ENCODE measurements around the gene CDC42BPB.
"Not testable (repeated sequence)": the region's sequence is repeated elsewhere in the genome, so short reads cannot be mapped to it uniquely, and the experiment has no call there.

Gene CDC42BPB

GRCh38 chr14:103028161-103028767 lies 29.1 kb downstream of the CDC42BPB start:
- H3K9me3 Mint-ChIP-seq, result no peaks in the 10 kb centered on the region
- peaks cover 7% of the 10 kb centered on the region for H3K27me3 Mint-ChIP-seq (ENCODE audit: low read depth)
- no peak overlapping the region for H3K4me3 Mint-ChIP-seq
- H3K36me3 Mint-ChIP-seq (ENCODE audit: low read depth), result no peaks in the 10 kb centered on the region
- H3K27ac Mint-ChIP-seq, result no peak overlapping the region
- peaks cover 2% of the 10 kb centered on the region for H3K4me1 Mint-ChIP-seq (ENCODE audit: low read depth)

GRCh38 chr14:103027451-103027850 lies 29.9 kb downstream of the CDC42BPB start:
- H3K27ac Mint-ChIP-seq, result no peak overlapping the region
- H3K9me3 Mint-ChIP-seq, result no peaks in the 10 kb centered on the region
- no peak overlapping the region for H3K4me3 Mint-ChIP-seq
- peaks cover 8% of the 10 kb centered on the region for H3K27me3 Mint-ChIP-seq (ENCODE audit: low read depth)
- no peaks in the 10 kb centered on the region for H3K36me3 Mint-ChIP-seq (ENCODE audit: low read depth)
- peaks cover 2% of the 10 kb centered on the region for H3K4me1 Mint-ChIP-seq (ENCODE audit: low read depth)

GRCh38 chr14:103026988-103027387 lies 30.4 kb downstream of the CDC42BPB start:
- no peaks in the 10 kb centered on the region for H3K9me3 Mint-ChIP-seq
- no peaks in the 10 kb centered on the region for H3K36me3 Mint-ChIP-seq (ENCODE audit: low read depth)
- H3K27me3 Mint-ChIP-seq (ENCODE audit: low read depth), result peaks cover 11% of the 10 kb centered on the region
- no peak overlapping the region for H3K4me3 Mint-ChIP-seq
- peaks cover 2% of the 10 kb centered on the region for H3K4me1 Mint-ChIP-seq (ENCODE audit: low read depth)
- no peak overlapping the region for H3K27ac Mint-ChIP-seq

GRCh38 chr14:103026196-103026595 lies 31.2 kb downstream of the CDC42BPB start:
- not testable (repeated sequence) for H3K27ac Mint-ChIP-seq; H3K4me1 Mint-ChIP-seq (ENCODE audit: low read depth); H3K9me3 Mint-ChIP-seq; H3K4me3 Mint-ChIP-seq; H3K36me3 Mint-ChIP-seq (ENCODE audit: low read depth)
- peaks cover 11% of the 10 kb centered on the region for H3K27me3 Mint-ChIP-seq (ENCODE audit: low read depth)

GRCh38 chr14:103023881-103024473 lies 33.4 kb downstream of the CDC42BPB start:
- no peaks in the 10 kb centered on the region for H3K9me3 Mint-ChIP-seq
- H3K4me1 Mint-ChIP-seq (ENCODE audit: low read depth), result no peaks in the 10 kb centered on the region
- H3K27me3 Mint-ChIP-seq (ENCODE audit: low read depth), result peaks cover 11% of the 10 kb centered on the region
- H3K27ac Mint-ChIP-seq, result no peak overlapping the region
- no peak overlapping the region for H3K4me3 Mint-ChIP-seq
- H3K36me3 Mint-ChIP-seq (ENCODE audit: low read depth), result no peaks in the 10 kb centered on the region

GRCh38 chr14:103022685-103023044 lies 34.7 kb downstream of the CDC42BPB start:
- Mint-ChIP-seq H3K27me3 (ENCODE audit: low read depth) (peaks cover 11% of the 10 kb centered on the region), H3K9me3 (no peaks in the 10 kb centered on the region), H3K4me3 (no peak overlapping the region), H3K36me3 (ENCODE audit: low read depth) (no peaks in the 10 kb centered on the region), H3K27ac (no peak overlapping the region), H3K4me1 (ENCODE audit: low read depth) (no peaks in the 10 kb centered on the region)

GRCh38 chr14:103022002-103022684 lies 35.2 kb downstream of the CDC42BPB start:
- Mint-ChIP-seq H3K27me3 (ENCODE audit: low read depth) (peaks cover 11% of the 10 kb centered on the region), H3K27ac (no peak overlapping the region), H3K4me3 (no peak overlapping the region), H3K9me3 (no peaks in the 10 kb centered on the region), H3K36me3 (ENCODE audit: low read depth) (no peaks in the 10 kb centered on the region), H3K4me1 (ENCODE audit: low read depth) (no peaks in the 10 kb centered on the region)

GRCh38 chr14:103021684-103022001 lies 35.7 kb downstream of the CDC42BPB start:
- H3K27me3 Mint-ChIP-seq (ENCODE audit: low read depth), result peaks cover 11% of the 10 kb centered on the region
- H3K4me3 Mint-ChIP-seq, result no peak overlapping the region
- H3K9me3 Mint-ChIP-seq, result no peaks in the 10 kb centered on the region
- H3K4me1 Mint-ChIP-seq (ENCODE audit: low read depth), result no peaks in the 10 kb centered on the region
- H3K36me3 Mint-ChIP-seq (ENCODE audit: low read depth), result no peaks in the 10 kb centered on the region
- no peak overlapping the region for H3K27ac Mint-ChIP-seq

- Mint-ChIP-seq H3K36me3 (ENCODE audit: low read depth) (no peaks in the 10 kb centered on the region), H3K27me3 (ENCODE audit: low read depth) (peaks cover 11% of the 10 kb centered on the region), H3K9me3 (no peaks in the 10 kb centered on the region), H3K27ac (no peak overlapping the region), H3K4me3 (no peak overlapping the region), H3K4me1 (ENCODE audit: low read depth) (no peaks in the 10 kb centered on the region)
Measured at GRCh38 chr14:103020271-103021170, 36.8 kb downstream of the CDC42BPB start.

GRCh38 chr14:103019826-103020225 lies 37.5 kb downstream of the CDC42BPB start:
- Mint-ChIP-seq H3K9me3 (no peaks in the 10 kb centered on the region), H3K27ac (no peak overlapping the region), H3K36me3 (ENCODE audit: low read depth) (no peaks in the 10 kb centered on the region), H3K27me3 (ENCODE audit: low read depth) (peaks cover 7% of the 10 kb centered on the region), H3K4me1 (ENCODE audit: low read depth) (peaks cover 2% of the 10 kb centered on the region), H3K4me3 (no peak overlapping the region)

GRCh38 chr14:103019236-103019635 lies 38.1 kb downstream of the CDC42BPB start:
- peaks cover 3% of the 10 kb centered on the region for H3K4me1 Mint-ChIP-seq (ENCODE audit: low read depth)
- H3K4me3 Mint-ChIP-seq, result no peak overlapping the region
- no peaks in the 10 kb centered on the region for H3K9me3 Mint-ChIP-seq
- no peaks in the 10 kb centered on the region for H3K36me3 Mint-ChIP-seq (ENCODE audit: low read depth)
- H3K27ac Mint-ChIP-seq, result no peak overlapping the region
- peaks cover 7% of the 10 kb centered on the region for H3K27me3 Mint-ChIP-seq (ENCODE audit: low read depth)

GRCh38 chr14:103016594-103016993 lies 40.8 kb downstream of the CDC42BPB start:
- peaks cover 3% of the 10 kb centered on the region for H3K4me1 Mint-ChIP-seq (ENCODE audit: low read depth)
- no peaks in the 10 kb centered on the region for H3K9me3 Mint-ChIP-seq
- H3K36me3 Mint-ChIP-seq (ENCODE audit: low read depth), result no peaks in the 10 kb centered on the region
- H3K4me3 Mint-ChIP-seq, result no peak overlapping the region
- no peaks in the 10 kb centered on the region for H3K27me3 Mint-ChIP-seq (ENCODE audit: low read depth)
- H3K27ac Mint-ChIP-seq, result no peak overlapping the region

- peaks cover 3% of the 10 kb centered on the region for H3K4me1 Mint-ChIP-seq (ENCODE audit: low read depth)
- no peak overlapping the region for H3K4me3 Mint-ChIP-seq
- no peaks in the 10 kb centered on the region for H3K36me3 Mint-ChIP-seq (ENCODE audit: low read depth)
- H3K27ac Mint-ChIP-seq, result no peak overlapping the region
- no peaks in the 10 kb centered on the region for H3K9me3 Mint-ChIP-seq
- no peaks in the 10 kb centered on the region for H3K27me3 Mint-ChIP-seq (ENCODE audit: low read depth)
Measured at GRCh38 chr14:103016071-103016470, 41.3 kb downstream of the CDC42BPB start.

GRCh38 chr14:103015426-103015825 lies 41.9 kb downstream of the CDC42BPB start:
- Mint-ChIP-seq H3K36me3 (ENCODE audit: low read depth) (no peaks in the 10 kb centered on the region), H3K27me3 (ENCODE audit: low read depth) (no peaks in the 10 kb centered on the region), H3K4me3 (no peak overlapping the region), H3K9me3 (no peaks in the 10 kb centered on the region), H3K4me1 (ENCODE audit: low read depth) (peaks cover 3% of the 10 kb centered on the region), H3K27ac (no peak overlapping the region)
